GM13977 (cell line): Measurements from ENCODE around the gene PATZ1.

ENCODE experiments used
- DNase-seq: peaks from one replicate; pipeline ENCODE4 v3.0.0; 2012; ENCODE audit warnings: low spot score
- in situ Hi-C: fragments of 300-500 bp; cut with MboI; formaldehyde crosslinking; loops from one replicate; pipeline ENCODE4 v1.12.0; 2022; ENCODE audit warnings: low sequenced_read_pairs, low pct_unique_long_range_greater_than_20kb, mixed read lengths, inconsistent platforms; ENCODE audit not compliant: unreplicated experiment
- TF ChIP-seq, protein P1 (sequence below): IDR thresholded peaks from 2 replicates; pipeline ENCODE4 v1.5.1; 2012; ENCODE audit warnings: mild to moderate bottlenecking, control low read depth; ENCODE audit not compliant: insufficient read depth; ENCODE audit errors: extremely low read depth, missing control alignments

The PATZ1 gene

DNA sequence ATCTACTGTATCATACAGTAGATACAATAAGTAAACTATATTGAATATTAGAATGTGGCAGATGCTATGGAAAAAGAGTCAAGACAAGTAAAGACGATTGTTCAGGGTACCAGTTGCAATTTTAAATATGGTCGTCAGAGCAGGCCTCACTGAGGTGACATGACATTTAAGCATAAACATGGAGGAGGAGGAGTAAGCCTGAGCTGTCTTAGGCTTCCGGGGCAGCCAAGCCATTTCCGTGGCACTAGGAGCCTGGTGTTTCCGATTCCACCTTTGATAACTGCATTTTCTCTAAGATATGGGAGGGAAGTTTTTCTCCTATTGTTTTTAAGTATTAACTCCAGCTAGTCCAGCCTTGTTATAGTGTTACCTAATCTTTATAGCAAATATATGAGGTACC is 68.4 kb downstream of the PATZ1 start:
- TF ChIP-seq, protein P1, sequence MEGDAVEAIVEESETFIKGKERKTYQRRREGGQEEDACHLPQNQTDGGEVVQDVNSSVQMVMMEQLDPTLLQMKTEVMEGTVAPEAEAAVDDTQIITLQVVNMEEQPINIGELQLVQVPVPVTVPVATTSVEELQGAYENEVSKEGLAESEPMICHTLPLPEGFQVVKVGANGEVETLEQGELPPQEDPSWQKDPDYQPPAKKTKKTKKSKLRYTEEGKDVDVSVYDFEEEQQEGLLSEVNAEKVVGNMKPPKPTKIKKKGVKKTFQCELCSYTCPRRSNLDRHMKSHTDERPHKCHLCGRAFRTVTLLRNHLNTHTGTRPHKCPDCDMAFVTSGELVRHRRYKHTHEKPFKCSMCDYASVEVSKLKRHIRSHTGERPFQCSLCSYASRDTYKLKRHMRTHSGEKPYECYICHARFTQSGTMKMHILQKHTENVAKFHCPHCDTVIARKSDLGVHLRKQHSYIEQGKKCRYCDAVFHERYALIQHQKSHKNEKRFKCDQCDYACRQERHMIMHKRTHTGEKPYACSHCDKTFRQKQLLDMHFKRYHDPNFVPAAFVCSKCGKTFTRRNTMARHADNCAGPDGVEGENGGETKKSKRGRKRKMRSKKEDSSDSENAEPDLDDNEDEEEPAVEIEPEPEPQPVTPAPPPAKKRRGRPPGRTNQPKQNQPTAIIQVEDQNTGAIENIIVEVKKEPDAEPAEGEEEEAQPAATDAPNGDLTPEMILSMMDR, result no peak
- DNase-seq, result no peak
- in situ Hi-C loops, result no loop called here

GRCh38 chr22:31276426-31277167 is 69.5 kb downstream of the PATZ1 start:
- no peak for DNase-seq
- in situ Hi-C loops, result no loop called here
- TF ChIP-seq, protein P1, result no peak
